HCT116 (cell line): Measurements from ENCODE around the gene RNF212B. TPM values are rescaled to one million over a fixed set of nuclear protein-coding genes. Genes with fewer than 3 reads are reported as not detected.

ENCODE experiments used
- ATAC-seq: fragments of 200-7000 bp; cut with Tn5 transposase; 2 replicates; pipeline ENCODE4 v1.9.1; 2020; ENCODE audit warnings: mild to moderate bottlenecking, moderate library complexity
- BruUV-seq: library from RNA; stranded (reverse); fragments of 400-500 nt; replicated peaks from 2 replicates; lab custom pipeline; 2021; lab: Mats Ljungman, UMichigan
- CTCF ChIA-PET: fragments of 300-600 bp; sonication (Branson Sonifier 250); formaldehyde crosslinking; loops from one replicate; lab custom pipeline; 2021; ENCODE audit warnings: antibody characterized with exemption; lab: Charles Lee
- POLR2A ChIA-PET: fragments of 300-600, 350-600 bp; sonication (Branson Sonifier 250); formaldehyde crosslinking; loops from one replicate; lab custom pipeline; 2021; ENCODE audit warnings: antibody characterized with exemption; lab: Charles Lee
- RAD21 ChIA-PET, 2 experiments: fragments of 300-600 bp; sonication (Branson Sonifier 250); formaldehyde crosslinking; loops; one replicate each; lab custom pipeline; 2023; ENCODE audit warnings: low total read pairs in 2 of 2; ENCODE audit not compliant: uncharacterized antibody in 2 of 2, unreplicated experiment in 2 of 2, low non-redundant PET in 1 of 2; lab: Charles Lee
- DNase-seq: peaks from one replicate; pipeline ENCODE4 v3.0.0-alpha.2; 2010; ENCODE audit warnings: low read depth, low spot score
- H2AFZ ChIP-seq: fragments of 200-600 bp; shearing (Covaris generic), sonication (generic); 2 replicates; pipeline ENCODE4 v1.6.1; 2017; ENCODE audit warnings: low read depth, mixed run types, mixed read lengths, antibody characterized with exemption, low read length; ENCODE audit not compliant: poor library complexity, severe bottlenecking
- H3K27ac ChIP-seq: 2 replicates; pipeline ENCODE4 v1.5.1; 2012; ENCODE audit warnings: low read depth, low read length
- H3K27me3 ChIP-seq: fragments of 200-600 bp; sonication (generic); 2 replicates; pipeline ENCODE4 v1.6.1; 2016; ENCODE audit warnings: mixed run types, low read length, mixed read lengths; ENCODE audit not compliant: insufficient read depth
- H3K36me3 ChIP-seq, 2 experiments: fragments of 200-500 bp in 1 of 2; fragments of 200-600 bp in 1 of 2; sonication (Bioruptor generic) in 1 of 2; sonication (generic) in 1 of 2; 2 replicates each; pipeline versions ENCODE4 v1.5.1 to v1.6.1; 2014 to 2016; ENCODE audit warnings: low read length in 2 of 2, inconsistent platforms in 1 of 2, mixed read lengths in 1 of 2, mixed run types in 1 of 2; ENCODE audit not compliant: insufficient read depth in 2 of 2, control insufficient read depth in 1 of 2
- H3K4me1 ChIP-seq, 2 experiments: fragments of 200-600 bp in 1 of 2; sonication (generic) in 1 of 2; 2 replicates each; pipeline versions ENCODE4 v1.5.1 to v1.6.1; 2012 to 2017; ENCODE audit warnings: low read length in 2 of 2, inconsistent platforms in 1 of 2, mild to moderate bottlenecking in 1 of 2, mixed read lengths in 1 of 2, mixed run types in 1 of 2, moderate library complexity in 1 of 2; ENCODE audit not compliant: insufficient read depth in 2 of 2, control insufficient read depth in 1 of 2
- H3K4me2 ChIP-seq: fragments of 200-600 bp; sonication (generic); 2 replicates; pipeline ENCODE4 v1.6.1; 2017; ENCODE audit warnings: mixed run types, low read length, mixed read lengths
- H3K4me3 ChIP-seq, 2 experiments: fragments of 200-600 bp in 1 of 2; sonication (generic) in 1 of 2; replicated peaks in 1 of 2; 2 replicates each; pipeline ENCODE4 v1.5.1; 2011 to 2016; ENCODE audit warnings: low read length in 2 of 2, control low read depth in 1 of 2, low read depth in 1 of 2, mild to moderate bottlenecking in 1 of 2, mixed read lengths in 1 of 2, mixed run types in 1 of 2
- H3K79me2 ChIP-seq: fragments of 200-600 bp; sonication (generic); 2 replicates; pipeline ENCODE4 v1.6.1; 2017; ENCODE audit warnings: mild to moderate bottlenecking, mixed run types, low read length, moderate library complexity, mixed read lengths; ENCODE audit not compliant: insufficient read depth
- H3K9ac ChIP-seq: fragments of 200-600 bp; sonication (generic); 2 replicates; pipeline ENCODE4 v1.6.1; 2016; ENCODE audit warnings: low read length, mixed read lengths
- H3K9me2 ChIP-seq: fragments of 200-600 bp; sonication (generic), shearing (Covaris generic); 2 replicates; pipeline ENCODE4 v1.6.1; 2017; ENCODE audit warnings: mixed run types, mild to moderate bottlenecking, moderate library complexity; ENCODE audit not compliant: insufficient read depth
- H3K9me3 ChIP-seq, 2 experiments: fragments of 200-500 bp in 1 of 2; fragments of 200-600 bp in 1 of 2; sonication (Bioruptor generic) in 1 of 2; sonication (generic) in 1 of 2; 2 replicates each; pipeline ENCODE4 v1.6.1; 2014 to 2017; ENCODE audit warnings: low read length in 2 of 2, mixed read lengths in 2 of 2, inconsistent platforms in 1 of 2, low read depth in 1 of 2, mild to moderate bottlenecking in 1 of 2, mixed run types in 1 of 2, moderate library complexity in 1 of 2; ENCODE audit not compliant: control insufficient read depth in 1 of 2, insufficient read depth in 1 of 2
- H4K20me1 ChIP-seq: fragments of 200-600 bp; sonication (generic), shearing (Covaris generic); 2 replicates; pipeline ENCODE4 v1.6.1; 2017; ENCODE audit warnings: mixed run types, mild to moderate bottlenecking, moderate library complexity; ENCODE audit not compliant: insufficient read depth
- CTCF ChIP-seq, 3 experiments: fragments of 200-600 bp in 1 of 3; sonication (generic) in 1 of 3; IDR thresholded peaks in 2 of 3; conservative IDR thresholded peaks in 1 of 3; 2 replicates each; pipeline ENCODE4 v1.5.1; 2012 to 2017; ENCODE audit warnings: low read depth in 2 of 3, low read length in 2 of 3, antibody characterized with exemption in 1 of 3, borderline replicate concordance in 1 of 3, control low read depth in 1 of 3, mild to moderate bottlenecking in 1 of 3, mixed read lengths in 1 of 3, mixed run types in 1 of 3, moderate library complexity in 1 of 3; ENCODE audit not compliant: insufficient read depth in 1 of 3
- ELF1 ChIP-seq: IDR thresholded peaks from 2 replicates; pipeline ENCODE4 v1.6.1; 2012; ENCODE audit warnings: low read depth, borderline replicate concordance
- JUND ChIP-seq: IDR thresholded peaks from 2 replicates; pipeline ENCODE4 v1.6.1; 2012
- MAX ChIP-seq: IDR thresholded peaks from 2 replicates; pipeline ENCODE4 v1.6.1; 2012
- POLR2AphosphoS5 ChIP-seq: IDR thresholded peaks from 2 replicates; pipeline ENCODE4 v1.6.1; 2011; ENCODE audit warnings: mild to moderate bottlenecking, low read depth, low read length, moderate library complexity
- SRF ChIP-seq: IDR thresholded peaks from 2 replicates; pipeline ENCODE4 v1.6.1; 2012; ENCODE audit warnings: low read depth
- TCF7L2 ChIP-seq: IDR thresholded peaks from 2 replicates; pipeline ENCODE4 v1.7.0; 2011; ENCODE audit warnings: borderline replicate concordance, inconsistent platforms; ENCODE audit not compliant: insufficient read depth, insufficient read length; ENCODE audit errors: extremely low read depth
- ZFX ChIP-seq: fragments of 450-650 bp; IDR thresholded peaks from 2 replicates; pipeline ENCODE4 v1.6.1; 2017
- ZNF274 ChIP-seq: fragments of 200-500 bp; sonication (Bioruptor generic); IDR thresholded peaks from 2 replicates; pipeline ENCODE4 v1.6.1; 2014; ENCODE audit warnings: mild to moderate bottlenecking, low read depth, low read length, inconsistent platforms
- intact Hi-C: fragments of 100-400 bp; cut with micrococcal nuclease; formaldehyde crosslinking; loops from 2 replicates; pipeline ENCODE4 v1.10.0; 2022
- total RNA-seq: library from RNA; stranded (reverse); gene quantifications from one replicate; pipeline ENCODE4 v1.2.1, GENCODE V29; 2021; ENCODE audit not compliant: unreplicated experiment

Gene RNF212B
- total RNA-seq, 1 experiment from 2014 or later = not detected

GRCh38 chr14:23206422-23207145 is 31.2 kb upstream of the RNF212B start:
- Histone ChIP-seq H3K4me1 (no peaks in the 10 kb centered on the region), H3K36me3 (no peaks in the 10 kb centered on the region), H3K9ac (no peak overlapping the region), H2AFZ (no peak overlapping the region), H3K4me2 (no peak overlapping the region), H3K4me3 (no peak overlapping the region), H3K27me3 (no peaks in the 10 kb centered on the region), H3K9me3 (no peaks in the 10 kb centered on the region), H3K9me2 (no peaks in the 10 kb centered on the region), H3K79me2 (no peaks in the 10 kb centered on the region), H3K27ac (no peak overlapping the region)
- ChIA-PET POLR2A (no interaction called here), CTCF (interaction anchor here (1.2 kb wide), 1 partner anchor 220 kb away, joined by 3 read pairs; no protein-coding TSS in a partner anchor), RAD21 (no interaction called here)
- ATAC-seq (no peak), DNase-seq (no peak)
- no TSS peak for BruUV-seq
- intact Hi-C loops = no loop called here
- TF ChIP-seq CTCF (IDR thresholded peaks at IDR 0.05 in 2 of 3, conservative IDR thresholded peaks at IDR 0.05 in 1 of 3; ENCODE audit: borderline replicate concordance in 1 of 3, insufficient read depth in 1 of 3, low read depth in 2 of 3, low read length in 2 of 3) = no peak
- no peak for TF ChIP-seq ZFX
- TF ChIP-seq JUND = no peak
- TF ChIP-seq SRF = no peak
- TF ChIP-seq, all 23 proteins: peak for 0
- no peaks in the 10 kb centered on the region for H4K20me1 ChIP-seq

GRCh38 chr14:23207146-23207540 is 30.6 kb upstream of the RNF212B start:
- Histone ChIP-seq H3K36me3 (no peaks in the 10 kb centered on the region), H3K4me3 (no peak overlapping the region), H3K27me3 (no peaks in the 10 kb centered on the region), H4K20me1 (no peaks in the 10 kb centered on the region), H3K9ac (no peak overlapping the region), H3K79me2 (no peaks in the 10 kb centered on the region), H3K9me3 (no peaks in the 10 kb centered on the region), H3K9me2 (no peaks in the 10 kb centered on the region), H3K4me2 (no peak overlapping the region), H2AFZ (no peak overlapping the region), H3K4me1 (no peaks in the 10 kb centered on the region), H3K27ac (no peak overlapping the region)
- RAD21 ChIA-PET = no interaction called here
- CTCF ChIA-PET = no interaction called here
- TF ChIP-seq JUND (no peak), CTCF (IDR thresholded peaks at IDR 0.05 in 2 of 3, conservative IDR thresholded peaks at IDR 0.05 in 1 of 3; ENCODE audit: borderline replicate concordance in 1 of 3, insufficient read depth in 1 of 3, low read depth in 2 of 3, low read length in 2 of 3) (no peak), TCF7L2 (no peak), ZNF274 (no peak), POLR2AphosphoS5 (no peak), ELF1 (no peak), MAX (no peak), ZFX (no peak)
- DNase-seq (no peak), ATAC-seq (no peak)
- no TSS peak for BruUV-seq
- intact Hi-C loops = no loop called here
- POLR2A ChIA-PET = no interaction called here
